Stimulated activated memory B cell treated with anti-CD40 and anti-IgM and Interleukin-4, amounts not matched to agents 10 μg/mL and 1 μg/mL and 100 μg/mL, for 72 hours (primary cell): ENCODE results near the gene MICALL1.
"Not testable (repeated sequence)": the region's sequence is repeated elsewhere in the genome, so short reads cannot be mapped to it uniquely, and the experiment has no call there.

Source experiments
- ATAC-seq: fragments of 150-1000 bp; cut with Tn5 transposase; 2 replicates; pipeline ENCODE4 v1.10.0; 2021
- H3K27ac Mint-ChIP-seq: one replicate; pipeline ENCODE4 v1.8.0; 2022; ENCODE audit warnings: mild to moderate bottlenecking, mixed read lengths
- H3K27me3 Mint-ChIP-seq: one replicate; pipeline ENCODE4 v1.8.0; 2022; ENCODE audit warnings: mixed read lengths
- H3K36me3 Mint-ChIP-seq: one replicate; pipeline ENCODE4 v1.8.0; 2022; ENCODE audit warnings: mixed read lengths
- H3K4me1 Mint-ChIP-seq: one replicate; pipeline ENCODE4 v1.8.0; 2022; ENCODE audit warnings: mixed read lengths
- H3K4me3 Mint-ChIP-seq: one replicate; pipeline ENCODE4 v1.8.0; 2022; ENCODE audit warnings: mild to moderate bottlenecking, moderate library complexity, mixed read lengths
- H3K9me3 Mint-ChIP-seq: one replicate; pipeline ENCODE4 v1.8.0; 2022; ENCODE audit warnings: mixed read lengths

Gene MICALL1

DNA sequence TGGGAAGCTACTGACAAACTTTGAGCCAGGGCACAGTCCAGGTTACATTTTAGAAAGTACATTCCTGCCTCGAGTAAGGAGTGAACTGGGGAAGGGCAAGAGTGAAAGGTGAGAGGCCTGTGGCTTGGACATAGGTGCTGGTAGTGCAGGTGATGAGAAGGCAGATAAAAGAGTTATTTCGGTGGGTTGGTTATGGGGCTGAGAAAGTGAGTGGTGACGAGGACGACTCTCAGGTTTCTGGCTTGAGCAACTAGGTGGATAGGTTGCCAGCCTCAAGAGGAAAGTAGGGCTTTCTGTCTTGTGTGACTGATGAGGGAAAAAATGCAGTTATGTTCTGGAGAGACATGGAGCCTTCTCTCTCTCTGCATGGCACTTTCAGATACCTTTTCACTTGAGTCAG lies 51.1 kb downstream of the MICALL1 start:
- Mint-ChIP-seq H3K27me3 (peaks cover 10% of the 10 kb centered on the region), H3K9me3 (no peaks in the 10 kb centered on the region), H3K4me3 (no peak overlapping the region), H3K27ac (no peak overlapping the region), H3K4me1 (peaks cover 35% of the 10 kb centered on the region), H3K36me3 (peaks cover 52% of the 10 kb centered on the region)
- no peak for ATAC-seq

DNA sequence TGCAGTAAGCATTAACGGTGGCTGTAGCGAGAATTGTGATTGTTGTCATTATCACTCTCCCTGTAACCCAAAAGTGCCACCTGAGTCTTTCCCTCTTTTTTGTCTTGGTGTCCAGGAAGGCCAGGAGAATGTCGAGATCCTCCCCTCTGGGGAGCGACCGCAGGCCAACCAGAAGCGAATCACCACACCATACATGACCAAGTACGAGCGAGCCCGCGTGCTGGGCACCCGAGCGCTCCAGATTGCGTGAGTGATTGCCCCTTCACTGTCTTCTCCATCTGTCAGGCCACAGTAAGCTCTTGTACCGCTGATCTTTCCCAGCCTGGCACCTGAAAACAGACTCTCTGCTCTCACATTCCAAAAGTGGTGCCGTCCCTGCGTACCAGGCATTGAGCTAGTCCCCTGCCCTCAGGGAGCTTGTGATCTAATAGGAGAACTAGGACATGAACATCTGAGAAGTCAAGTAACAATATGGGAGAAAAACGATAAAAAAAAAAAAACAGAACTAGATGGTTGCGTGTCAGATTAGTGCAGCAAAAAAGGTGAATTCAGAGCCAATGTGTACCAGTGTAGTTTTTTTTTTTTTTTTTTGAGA lies 53.2 kb downstream of the MICALL1 start:
- H3K27ac Mint-ChIP-seq, result no peak overlapping the region
- peaks cover 54% of the 10 kb centered on the region for H3K36me3 Mint-ChIP-seq
- no peak overlapping the region for H3K4me3 Mint-ChIP-seq
- H3K27me3 Mint-ChIP-seq, result no peaks in the 10 kb centered on the region
- no peak for ATAC-seq
- H3K4me1 Mint-ChIP-seq, result peaks cover 16% of the 10 kb centered on the region
- H3K9me3 Mint-ChIP-seq, result no peaks in the 10 kb centered on the region

DNA sequence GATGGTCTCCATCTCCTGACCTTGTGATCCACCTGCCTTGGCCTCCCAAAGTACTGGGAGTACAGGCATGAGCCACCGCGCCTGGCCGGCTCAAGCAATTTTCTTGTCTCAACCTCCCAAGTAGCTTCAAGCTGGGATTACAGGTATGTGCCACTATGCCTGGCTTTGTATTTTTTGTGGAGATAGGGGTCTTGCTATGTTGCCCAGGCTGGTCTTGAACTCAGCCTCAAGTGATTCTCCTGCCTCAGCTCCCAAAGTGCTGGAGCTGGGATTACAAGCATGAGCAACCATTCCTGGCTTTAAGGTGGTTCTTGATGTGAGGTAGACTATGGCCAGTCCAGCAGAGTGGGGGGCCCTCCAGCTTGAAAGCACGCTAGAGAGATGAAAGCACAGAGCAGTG lies 55.0 kb downstream of the MICALL1 start:
- H3K4me3 Mint-ChIP-seq, result no peak overlapping the region
- H3K4me1 Mint-ChIP-seq, result peaks cover 11% of the 10 kb centered on the region
- no peak for ATAC-seq
- H3K27me3 Mint-ChIP-seq, result no peaks in the 10 kb centered on the region
- peaks cover 59% of the 10 kb centered on the region for H3K36me3 Mint-ChIP-seq
- H3K9me3 Mint-ChIP-seq, result no peaks in the 10 kb centered on the region
- no peak overlapping the region for H3K27ac Mint-ChIP-seq

DNA sequence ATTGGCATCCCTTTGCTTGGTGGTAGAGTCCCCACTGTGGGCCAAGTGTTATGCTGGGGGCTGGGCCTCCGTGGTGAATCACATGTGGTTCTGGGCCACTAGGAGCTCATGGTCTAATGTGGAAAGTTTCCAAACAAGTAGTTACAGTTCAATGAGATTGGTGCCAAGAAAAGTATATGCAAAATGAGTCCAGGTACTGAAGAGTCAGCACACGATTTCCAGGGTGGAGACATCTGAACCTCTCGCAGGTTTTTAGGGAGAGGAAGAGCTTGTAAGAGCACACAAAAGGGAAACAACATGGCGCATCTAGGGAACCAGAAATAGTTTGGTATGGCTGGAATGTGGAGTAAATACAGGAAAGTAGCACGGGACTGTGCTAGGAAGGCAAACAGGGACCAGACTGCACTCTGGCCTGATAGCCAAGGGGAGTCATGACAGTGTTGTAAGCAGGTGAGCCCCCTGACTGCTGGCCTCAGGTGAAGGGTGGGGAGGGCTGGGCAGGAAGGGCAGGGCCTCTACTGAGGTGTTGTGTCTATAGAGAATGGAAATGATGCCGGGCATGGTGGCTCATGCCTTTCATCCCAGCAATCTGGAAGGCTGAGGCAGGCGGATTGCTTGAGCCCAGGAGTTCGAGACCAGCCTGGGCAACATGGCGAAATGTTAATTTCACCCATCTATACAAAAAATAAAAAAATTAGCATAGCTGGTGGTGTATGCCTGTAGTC lies 60.0 kb downstream of the MICALL1 start:
- no peak for ATAC-seq
- Mint-ChIP-seq H3K27ac (peak overlapping the region; percentile 6), H3K27me3 (no peaks in the 10 kb centered on the region)

DNA sequence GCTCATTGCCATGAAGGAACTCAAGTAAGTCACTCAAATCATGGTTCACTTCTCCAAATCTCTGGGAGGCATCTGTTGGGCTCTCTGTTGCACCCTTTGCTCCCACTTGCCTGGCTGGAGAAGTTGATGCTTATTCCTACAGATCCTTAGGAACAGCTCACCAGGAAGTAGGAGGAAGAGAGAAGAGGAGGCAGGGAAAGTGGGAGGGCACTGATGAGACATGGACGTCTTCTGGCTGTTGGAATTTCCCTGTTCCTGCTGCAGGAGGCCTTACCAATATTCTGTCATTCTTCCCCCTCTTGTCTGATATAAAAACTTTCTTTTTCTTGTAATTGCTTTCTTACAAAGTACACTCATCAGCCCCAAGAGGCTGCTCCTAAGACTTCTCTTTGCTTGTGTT lies 61.0 kb downstream of the MICALL1 start:
- no peak for ATAC-seq
- no peak overlapping the region for H3K4me3 Mint-ChIP-seq
- H3K36me3 Mint-ChIP-seq, result peaks cover 56% of the 10 kb centered on the region
- no peak overlapping the region for H3K27ac Mint-ChIP-seq
- H3K27me3 Mint-ChIP-seq, result no peaks in the 10 kb centered on the region
- no peaks in the 10 kb centered on the region for H3K9me3 Mint-ChIP-seq
- H3K4me1 Mint-ChIP-seq, result peaks cover 6% of the 10 kb centered on the region

More for the DNA sequence above, 60.0 kb downstream of the MICALL1 start:
- Mint-ChIP-seq H3K4me3 (no peak overlapping the region), H3K4me1 (peaks cover 6% of the 10 kb centered on the region), H3K36me3 (peaks cover 58% of the 10 kb centered on the region), H3K9me3 (no peaks in the 10 kb centered on the region)

DNA sequence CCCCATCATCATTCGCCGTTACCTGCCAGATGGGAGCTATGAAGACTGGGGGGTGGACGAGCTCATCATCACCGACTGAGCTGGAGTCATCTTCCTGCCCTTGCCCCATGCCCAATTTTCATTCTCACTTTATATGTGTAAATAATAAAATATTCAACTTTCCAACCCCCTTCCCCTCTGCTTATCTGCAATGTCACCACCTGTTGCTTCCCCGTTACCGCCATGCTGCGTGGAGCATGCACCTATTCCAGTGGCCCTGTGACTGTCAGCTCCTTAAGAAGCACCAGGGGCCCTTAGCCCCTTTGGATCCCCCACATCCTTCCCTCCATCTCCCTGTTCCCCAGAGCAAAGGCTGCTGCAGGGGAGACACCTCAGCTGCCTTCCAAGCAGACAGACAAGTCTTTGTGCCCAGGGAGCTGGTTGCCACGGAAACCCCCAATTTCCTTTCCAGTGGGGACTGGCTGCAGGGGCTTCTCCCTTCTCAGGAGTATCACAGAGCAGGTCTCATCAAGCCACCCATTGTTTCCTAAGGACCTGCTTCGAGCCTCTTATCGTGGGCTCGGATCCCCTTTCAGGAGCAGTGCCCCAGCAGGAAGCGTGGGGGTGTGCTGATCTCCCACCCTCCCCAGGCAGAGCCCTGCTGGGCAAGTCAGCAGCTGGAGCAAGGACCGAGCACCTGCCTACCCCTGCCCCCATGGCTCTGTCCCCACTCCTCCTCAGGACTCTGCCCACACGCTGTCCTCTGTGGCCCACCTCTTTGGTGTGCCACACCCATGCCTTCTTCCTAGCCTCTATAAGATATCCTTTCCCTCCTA lies 61.7 kb downstream of the MICALL1 start:
- no peak overlapping the region for H3K4me3 Mint-ChIP-seq
- no peak overlapping the region for H3K27ac Mint-ChIP-seq
- no peaks in the 10 kb centered on the region for H3K9me3 Mint-ChIP-seq
- ATAC-seq, result no peak
- H3K4me1 Mint-ChIP-seq, result peaks cover 6% of the 10 kb centered on the region
- H3K36me3 Mint-ChIP-seq, result peaks cover 58% of the 10 kb centered on the region
- H3K27me3 Mint-ChIP-seq, result no peaks in the 10 kb centered on the region

DNA sequence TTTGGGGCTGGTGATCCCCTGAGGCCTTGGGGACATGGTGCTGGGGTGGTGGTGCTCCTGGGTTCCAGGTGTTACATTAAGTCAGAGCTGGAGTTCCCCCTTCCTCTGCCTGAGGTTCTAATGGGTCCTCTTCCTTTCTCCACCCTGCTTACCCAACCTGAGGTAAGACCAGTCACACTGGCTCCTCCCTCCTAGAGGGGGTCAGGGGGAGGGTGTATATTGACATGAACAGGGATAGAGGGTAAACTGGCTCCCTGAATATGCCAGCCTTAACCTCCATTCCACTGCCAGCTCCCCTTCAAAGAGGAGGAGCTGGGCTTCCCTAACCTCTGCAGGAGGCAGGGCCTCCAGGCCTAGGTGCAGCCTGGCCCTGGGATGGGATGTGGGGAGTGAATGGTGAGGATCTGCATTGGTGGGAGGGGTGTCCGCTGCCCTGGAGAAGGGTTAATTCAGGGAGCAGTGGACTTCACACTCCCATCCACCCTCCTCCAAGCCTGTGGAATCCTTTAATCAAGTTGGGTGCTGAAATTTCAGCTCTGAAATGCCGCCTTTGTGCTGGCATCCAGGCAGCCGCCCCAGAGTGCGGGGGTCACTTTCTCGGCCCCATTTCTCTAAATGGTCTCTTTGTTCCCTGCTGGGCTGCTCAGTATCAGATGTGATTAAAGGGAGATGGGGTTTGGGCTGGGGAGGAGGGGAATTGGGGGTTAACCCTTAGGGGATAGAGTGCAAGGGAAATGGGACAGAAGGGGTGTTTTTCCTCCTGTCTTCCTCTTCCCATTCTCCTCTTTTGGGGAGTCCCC lies 62.6 kb downstream of the MICALL1 start:
- H3K4me1 Mint-ChIP-seq, result peaks cover 6% of the 10 kb centered on the region
- H3K36me3 Mint-ChIP-seq, result peaks cover 63% of the 10 kb centered on the region
- H3K27me3 Mint-ChIP-seq, result no peaks in the 10 kb centered on the region
- ATAC-seq, result no peak
- H3K9me3 Mint-ChIP-seq, result no peaks in the 10 kb centered on the region
- no peak overlapping the region for H3K27ac Mint-ChIP-seq
- H3K4me3 Mint-ChIP-seq, result no peak overlapping the region

DNA sequence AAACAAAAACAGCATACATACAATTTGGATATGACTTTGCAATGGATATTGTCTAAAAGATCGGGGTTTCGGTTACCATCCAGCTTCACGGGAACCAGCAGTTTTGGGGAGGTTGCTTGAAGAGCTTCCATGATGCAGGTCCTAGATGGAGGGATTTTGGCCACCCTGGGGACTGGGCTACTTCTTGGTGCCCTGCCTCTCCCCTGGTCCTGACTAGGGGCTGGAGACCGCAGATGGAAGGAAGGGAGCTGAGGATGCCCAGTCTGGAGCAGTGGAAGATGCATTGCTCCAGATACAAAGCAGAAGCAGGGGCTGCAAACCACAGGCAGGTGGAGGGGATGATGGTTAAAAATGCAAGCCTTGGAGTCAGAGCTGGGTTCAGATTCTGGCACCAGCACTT lies 64.8 kb downstream of the MICALL1 start:
- Mint-ChIP-seq H3K9me3 (no peaks in the 10 kb centered on the region), H3K4me3 (no peak overlapping the region), H3K27ac (no peak overlapping the region), H3K27me3 (no peaks in the 10 kb centered on the region), H3K36me3 (peaks cover 77% of the 10 kb centered on the region), H3K4me1 (no peaks in the 10 kb centered on the region)
- no peak for ATAC-seq

DNA sequence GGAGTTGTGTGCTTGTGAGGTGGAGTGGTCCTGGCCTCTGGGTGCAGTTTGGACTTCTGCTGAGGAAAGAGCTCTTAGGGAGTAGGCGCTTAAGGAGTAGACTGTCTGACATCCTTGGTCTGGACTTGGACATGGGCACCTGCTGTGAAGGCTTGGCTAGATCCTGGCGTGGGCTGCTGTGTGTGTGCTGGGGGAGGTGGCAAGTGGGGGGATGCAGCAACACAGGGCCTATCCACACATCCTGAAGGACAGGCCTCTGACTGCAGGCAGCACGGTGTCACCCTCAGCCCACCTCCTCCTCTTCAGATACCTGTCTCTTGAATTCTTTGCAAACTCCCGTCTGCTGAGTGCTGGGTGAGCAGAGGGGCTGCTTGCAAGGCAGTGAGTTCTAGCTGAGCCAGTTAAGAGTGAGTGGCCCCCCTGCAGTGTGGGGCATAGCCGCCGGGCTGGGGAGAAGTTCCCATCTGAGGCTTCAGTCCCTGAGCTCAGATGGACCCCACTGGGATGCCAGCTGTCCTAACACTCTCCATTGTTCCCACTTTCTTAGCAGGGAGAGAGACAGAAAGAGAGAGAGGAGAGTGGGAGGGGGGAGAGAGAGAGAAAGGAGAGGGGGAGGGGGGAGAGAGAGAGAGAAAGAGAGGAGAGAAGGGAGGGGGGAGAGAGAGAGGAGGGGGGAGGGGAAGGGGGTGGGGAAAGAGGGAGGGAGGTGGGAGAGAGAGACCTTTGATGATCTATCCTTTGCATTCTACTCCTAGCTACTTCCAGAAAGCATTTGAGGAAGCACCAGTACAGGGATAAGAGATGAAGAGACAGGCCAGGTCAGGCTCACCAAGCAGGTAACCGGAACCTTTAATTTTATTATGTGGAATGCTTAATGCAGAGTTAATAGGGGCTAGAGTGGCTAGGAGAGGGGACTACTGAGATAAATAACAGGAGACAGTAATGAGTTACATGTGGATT lies 65.7 kb downstream of the MICALL1 start:
- no peak for ATAC-seq
- Mint-ChIP-seq H3K27me3 (no peaks in the 10 kb centered on the region), H3K9me3 (no peaks in the 10 kb centered on the region), H3K27ac (no peak overlapping the region), H3K4me3 (no peak overlapping the region), H3K4me1 (no peaks in the 10 kb centered on the region), H3K36me3 (peaks cover 74% of the 10 kb centered on the region)

DNA sequence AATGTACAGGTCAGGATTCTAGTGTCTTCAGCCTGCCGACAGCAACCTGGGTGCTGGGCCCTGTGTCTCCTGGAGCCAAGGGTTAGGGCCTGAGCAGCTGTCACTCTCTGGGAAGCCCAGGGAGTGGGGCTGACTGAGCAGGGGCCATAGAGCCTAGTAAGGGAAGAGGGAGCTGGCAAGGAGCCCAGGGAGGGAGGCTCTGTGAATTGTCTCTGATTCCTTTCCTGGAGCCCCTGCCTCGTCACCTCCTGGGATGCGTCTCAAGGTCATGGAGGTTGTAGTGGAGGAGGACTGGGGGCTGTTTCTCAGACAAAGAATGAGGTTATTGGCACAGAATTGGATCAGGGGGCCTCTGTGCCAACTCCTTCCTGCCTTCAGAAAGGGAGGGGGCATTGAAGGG lies 66.4 kb downstream of the MICALL1 start:
- Mint-ChIP-seq H3K9me3 (no peaks in the 10 kb centered on the region), H3K27ac (no peak overlapping the region), H3K4me3 (no peak overlapping the region), H3K27me3 (no peaks in the 10 kb centered on the region), H3K36me3 (peaks cover 74% of the 10 kb centered on the region), H3K4me1 (no peaks in the 10 kb centered on the region)
- no peak for ATAC-seq

DNA sequence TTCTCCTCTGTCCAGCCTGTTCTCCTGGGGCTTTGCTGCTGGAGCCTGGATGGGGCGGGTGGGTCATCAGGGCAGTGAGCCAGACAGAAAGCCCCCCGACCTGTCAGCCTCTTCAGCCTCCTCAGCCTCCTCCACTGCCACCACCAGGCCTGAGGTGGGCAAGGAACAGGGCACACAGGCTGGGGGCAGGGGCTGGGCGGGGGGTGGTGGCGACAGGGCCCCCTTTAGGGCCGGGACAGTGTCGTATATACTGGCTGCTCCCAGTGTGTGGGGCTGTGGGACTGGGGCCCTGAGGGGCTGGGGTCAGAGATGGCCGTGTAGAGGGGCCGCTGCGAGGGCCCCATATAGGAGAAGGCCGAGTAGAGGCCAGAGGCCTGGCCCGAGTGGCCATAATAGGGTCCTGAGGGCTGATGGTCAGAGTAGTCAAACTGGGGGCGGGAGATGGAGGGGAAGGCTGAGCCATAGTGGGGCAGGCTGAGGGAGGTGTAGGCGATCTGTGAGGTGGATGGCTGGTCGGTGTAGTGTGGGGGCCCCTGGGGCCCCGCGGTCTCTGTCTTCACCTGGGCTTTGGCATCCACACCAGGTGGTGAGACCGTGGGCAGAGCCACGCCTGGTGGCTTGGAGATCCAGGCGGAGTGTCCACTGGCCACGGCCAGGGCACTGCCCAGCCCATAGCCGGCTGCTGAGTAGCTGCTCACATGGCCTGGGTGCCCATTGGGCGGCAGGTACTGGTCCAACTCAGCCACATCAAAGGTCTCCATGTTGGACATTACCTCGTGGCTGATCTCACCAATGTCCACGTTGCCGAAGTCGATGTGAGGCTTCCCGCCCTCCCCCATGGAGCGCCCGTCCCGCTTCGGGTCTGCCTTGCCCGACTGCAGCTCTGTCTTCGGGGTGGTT lies 67.4 kb downstream of the MICALL1 start:
- Mint-ChIP-seq H3K9me3 (no peaks in the 10 kb centered on the region), H3K27ac (no peak overlapping the region), H3K4me1 (no peaks in the 10 kb centered on the region), H3K27me3 (no peaks in the 10 kb centered on the region), H3K4me3 (no peak overlapping the region), H3K36me3 (peaks cover 69% of the 10 kb centered on the region)
- no peak for ATAC-seq

DNA sequence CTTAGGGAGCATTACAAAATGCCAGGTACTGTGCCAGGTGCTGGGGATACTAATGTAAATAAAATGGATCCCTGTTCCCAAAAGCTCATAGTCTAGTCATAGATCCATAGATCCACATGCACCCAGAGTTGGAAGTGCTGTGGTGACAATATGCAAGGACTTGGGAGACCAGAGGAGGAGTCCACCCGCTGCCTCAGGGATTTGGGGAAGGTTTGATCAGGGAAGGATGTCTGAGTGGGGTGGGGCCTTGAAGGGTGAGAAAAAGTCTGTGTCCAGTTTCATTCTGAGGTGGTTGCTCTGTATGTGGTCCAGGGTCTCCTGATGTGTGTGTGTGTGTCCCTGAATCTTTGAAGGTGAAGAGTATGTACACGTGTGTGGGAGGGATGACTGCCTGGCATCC lies 69.1 kb downstream of the MICALL1 start:
- no peaks in the 10 kb centered on the region for H3K9me3 Mint-ChIP-seq
- H3K36me3 Mint-ChIP-seq, result peaks cover 59% of the 10 kb centered on the region
- no peak overlapping the region for H3K27ac Mint-ChIP-seq
- no peaks in the 10 kb centered on the region for H3K27me3 Mint-ChIP-seq
- no peak for ATAC-seq
- H3K4me3 Mint-ChIP-seq, result no peak overlapping the region
- no peaks in the 10 kb centered on the region for H3K4me1 Mint-ChIP-seq

DNA sequence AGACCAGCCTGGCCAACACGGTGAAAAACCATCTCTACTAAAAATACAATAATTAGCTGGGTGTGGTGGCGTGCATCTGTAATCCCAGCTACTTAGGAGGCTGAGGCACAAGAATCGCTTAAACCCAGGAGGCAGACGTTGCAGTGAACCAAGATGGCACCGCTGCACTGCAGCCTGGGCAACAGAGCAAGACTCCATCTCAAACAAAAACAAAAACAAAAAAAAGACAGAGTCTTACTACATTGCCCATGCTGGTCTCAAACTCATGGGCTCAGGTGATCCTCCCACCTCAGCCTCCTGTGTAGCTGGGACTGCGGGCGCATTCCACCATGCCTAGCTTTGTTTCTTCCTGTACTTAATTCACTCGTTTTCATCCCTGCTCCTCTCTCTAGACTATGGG lies 69.9 kb downstream of the MICALL1 start:
- H3K4me3 Mint-ChIP-seq, H3K9me3 Mint-ChIP-seq, H3K27ac Mint-ChIP-seq, ATAC-seq, H3K27me3 Mint-ChIP-seq, H3K4me1 Mint-ChIP-seq: not testable (repeated sequence)
- peaks cover 65% of the 10 kb centered on the region for H3K36me3 Mint-ChIP-seq
